WTC11 (cell line): ENCODE data around the gene CYP2A7.

Experiments
- CREB1 ChIP-seq: sonication (generic); formaldehyde crosslinking; IDR thresholded peaks from 2 replicates; pipeline ENCODE4 v1.8.0; 2023; ENCODE audit warnings: mild to moderate bottlenecking, missing genetic modification reagents
- ELF4 ChIP-seq: sonication (generic); formaldehyde crosslinking; IDR thresholded peaks from 2 replicates; pipeline ENCODE4 v1.8.1; 2022; ENCODE audit warnings: low read depth, mild to moderate bottlenecking, moderate library complexity, missing genetic modification reagents
- SMAD3 ChIP-seq: sonication (generic); formaldehyde crosslinking; IDR thresholded peaks from 2 replicates; pipeline ENCODE4 v1.8.0; 2022; ENCODE audit warnings: missing genetic modification reagents, mild to moderate bottlenecking, borderline replicate concordance
- TF ChIP-seq, protein P1 (sequence below): sonication (generic); formaldehyde crosslinking; IDR thresholded peaks from 2 replicates; pipeline ENCODE4 v1.8.1; 2023; ENCODE audit warnings: mild to moderate bottlenecking, missing genetic modification reagents, moderate library complexity
- TF ChIP-seq, protein P2 (sequence below): fragments of 200-600 bp; IDR thresholded peaks from 2 replicates; pipeline ENCODE4 v1.8.0; 2022; ENCODE audit warnings: antibody characterized with exemption
- TF ChIP-seq, protein P3 (sequence below): sonication (generic); formaldehyde crosslinking; IDR thresholded peaks from 2 replicates; pipeline ENCODE4 v1.8.1; 2022; ENCODE audit warnings: mild to moderate bottlenecking, missing genetic modification reagents, moderate library complexity, borderline replicate concordance

DNA sequence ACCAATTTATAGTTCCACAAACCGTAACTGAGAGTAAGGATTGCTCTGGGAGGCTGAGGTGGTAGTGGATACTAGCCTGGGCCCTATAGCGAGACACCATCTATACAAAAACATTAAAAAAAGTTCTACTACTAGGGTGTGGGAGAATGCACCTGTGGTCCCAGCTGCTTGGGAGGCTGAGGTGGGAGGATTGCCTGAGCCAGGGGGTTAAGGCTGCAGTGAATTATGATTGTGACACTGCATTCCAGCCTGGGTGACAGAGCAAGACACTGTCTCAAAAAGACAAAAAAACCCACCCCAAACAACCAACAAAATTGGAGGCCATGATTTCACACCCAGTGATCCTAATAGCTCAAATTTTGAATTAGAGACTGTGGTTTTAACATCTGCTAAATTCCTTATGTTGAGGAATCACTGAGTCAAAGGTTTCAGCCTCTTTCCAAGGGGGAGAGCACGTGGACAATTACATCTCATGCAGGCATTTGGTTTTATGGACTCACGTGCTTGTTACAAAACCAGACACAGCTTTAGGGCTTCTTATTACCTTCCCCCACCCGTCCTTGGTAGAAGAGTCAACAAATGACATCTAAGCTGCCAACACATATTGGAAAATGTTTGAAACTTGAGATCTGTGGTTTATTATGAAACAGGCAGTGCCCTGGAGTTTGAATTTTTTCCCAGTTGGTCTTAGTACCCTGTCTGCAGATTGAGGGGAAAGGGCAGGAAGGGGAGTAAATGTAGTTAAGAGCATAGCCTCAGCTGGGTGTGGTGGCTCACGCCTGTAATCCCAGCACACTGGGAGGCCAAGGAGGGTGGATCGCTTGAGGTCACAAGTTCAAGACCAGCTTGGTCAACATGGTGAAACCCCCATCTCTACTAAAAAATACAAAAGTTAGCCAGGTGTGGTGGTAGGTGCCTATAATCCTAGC lies 50.3 kb downstream of the CYP2A7 start:
- TF ChIP-seq, protein P1, sequence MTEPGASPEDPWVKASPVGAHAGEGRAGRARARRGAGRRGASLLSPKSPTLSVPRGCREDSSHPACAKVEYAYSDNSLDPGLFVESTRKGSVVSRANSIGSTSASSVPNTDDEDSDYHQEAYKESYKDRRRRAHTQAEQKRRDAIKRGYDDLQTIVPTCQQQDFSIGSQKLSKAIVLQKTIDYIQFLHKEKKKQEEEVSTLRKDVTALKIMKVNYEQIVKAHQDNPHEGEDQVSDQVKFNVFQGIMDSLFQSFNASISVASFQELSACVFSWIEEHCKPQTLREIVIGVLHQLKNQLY (CRISPR knock-in tag), result no peak
- no peak for TF ChIP-seq SMAD3 (CRISPR knock-in tag)
- no peak for TF ChIP-seq CREB1 (CRISPR knock-in tag)
- TF ChIP-seq ELF4 (CRISPR knock-in tag), result no peak
- TF ChIP-seq, protein P2, sequence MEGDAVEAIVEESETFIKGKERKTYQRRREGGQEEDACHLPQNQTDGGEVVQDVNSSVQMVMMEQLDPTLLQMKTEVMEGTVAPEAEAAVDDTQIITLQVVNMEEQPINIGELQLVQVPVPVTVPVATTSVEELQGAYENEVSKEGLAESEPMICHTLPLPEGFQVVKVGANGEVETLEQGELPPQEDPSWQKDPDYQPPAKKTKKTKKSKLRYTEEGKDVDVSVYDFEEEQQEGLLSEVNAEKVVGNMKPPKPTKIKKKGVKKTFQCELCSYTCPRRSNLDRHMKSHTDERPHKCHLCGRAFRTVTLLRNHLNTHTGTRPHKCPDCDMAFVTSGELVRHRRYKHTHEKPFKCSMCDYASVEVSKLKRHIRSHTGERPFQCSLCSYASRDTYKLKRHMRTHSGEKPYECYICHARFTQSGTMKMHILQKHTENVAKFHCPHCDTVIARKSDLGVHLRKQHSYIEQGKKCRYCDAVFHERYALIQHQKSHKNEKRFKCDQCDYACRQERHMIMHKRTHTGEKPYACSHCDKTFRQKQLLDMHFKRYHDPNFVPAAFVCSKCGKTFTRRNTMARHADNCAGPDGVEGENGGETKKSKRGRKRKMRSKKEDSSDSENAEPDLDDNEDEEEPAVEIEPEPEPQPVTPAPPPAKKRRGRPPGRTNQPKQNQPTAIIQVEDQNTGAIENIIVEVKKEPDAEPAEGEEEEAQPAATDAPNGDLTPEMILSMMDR, result no peak
- TF ChIP-seq, protein P3, sequence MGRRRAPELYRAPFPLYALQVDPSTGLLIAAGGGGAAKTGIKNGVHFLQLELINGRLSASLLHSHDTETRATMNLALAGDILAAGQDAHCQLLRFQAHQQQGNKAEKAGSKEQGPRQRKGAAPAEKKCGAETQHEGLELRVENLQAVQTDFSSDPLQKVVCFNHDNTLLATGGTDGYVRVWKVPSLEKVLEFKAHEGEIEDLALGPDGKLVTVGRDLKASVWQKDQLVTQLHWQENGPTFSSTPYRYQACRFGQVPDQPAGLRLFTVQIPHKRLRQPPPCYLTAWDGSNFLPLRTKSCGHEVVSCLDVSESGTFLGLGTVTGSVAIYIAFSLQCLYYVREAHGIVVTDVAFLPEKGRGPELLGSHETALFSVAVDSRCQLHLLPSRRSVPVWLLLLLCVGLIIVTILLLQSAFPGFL (CRISPR knock-in tag), result no peak
